ENCODE results near the gene ZBTB2. TPM values are rescaled to one million over a fixed set of nuclear protein-coding genes. Genes with fewer than 3 reads are reported as not detected.
"Not testable (repeated sequence)": the region's sequence is repeated elsewhere in the genome, so short reads cannot be mapped to it uniquely, and the experiment has no call there.

Gene ZBTB2
- total and polyA plus RNA-seq, 8 donors: 3.1 to 6.6 (median 4.3) TPM

GRCh38 chr6:151322570-151322969, 68.8 kb downstream of the ZBTB2 start:
- Histone ChIP-seq H3K9me3 (no peaks in the 10 kb centered on the region), H3K36me3 (no peaks in the 10 kb centered on the region), H3K27ac (no peak overlapping the region), H3K27me3 (no peaks in the 10 kb centered on the region), H3K4me1 (peaks cover 4 to 9% (median 4%) of the 10 kb centered on the region in 3 donors), H3K4me3 (no peak overlapping the region)
- no peak for TF ChIP-seq CTCF (IDR thresholded peaks at IDR 0.05)
- FAIRE-seq (no peak), DNase-seq (no peak), ATAC-seq (no peak)
- WGBS, 2 donors: 55 to 69% methylated on average over 9 of the region's 9 CpGs
- intact Hi-C loops (cut with DNase I): loop anchor here (5.0 to 10.0 kb wide), 3 partner anchors 305 to 318 kb away; no protein-coding TSS in a partner anchor

- Histone ChIP-seq H3K9me3 (no peaks in the 10 kb centered on the region), H3K4me3 (no peak overlapping the region), H3K4me1 (peaks cover 4 to 9% (median 4%) of the 10 kb centered on the region in 3 donors), H3K36me3 (no peaks in the 10 kb centered on the region), H3K27ac (no peak overlapping the region), H3K27me3 (no peaks in the 10 kb centered on the region)
- WGBS, 2 donors: 94 to 98% methylated on average over 1 of the region's 1 CpG
- no peak for ATAC-seq
- intact Hi-C loops (cut with DNase I): loop anchor here (5.0 to 10.0 kb wide), 3 partner anchors 304 to 317 kb away; no protein-coding TSS in a partner anchor
- TF ChIP-seq CTCF (IDR thresholded peaks at IDR 0.05): no peak
- no peak for DNase-seq
- no peak for FAIRE-seq
Observed at GRCh38 chr6:151321438-151321837, 69.9 kb downstream of the ZBTB2 start.

GRCh38 chr6:151320140-151320539, 71.2 kb downstream of the ZBTB2 start:
- FAIRE-seq: no peak
- WGBS, 2 donors: 92% methylated on average over 7 of the region's 7 CpGs
- ATAC-seq: no peak

GRCh38 chr6:151317995-151318365, 73.4 kb downstream of the ZBTB2 start:
- Histone ChIP-seq H3K27ac (no peak overlapping the region), H3K4me1 (peaks cover 3 to 7% (median 5%) of the 10 kb centered on the region in 3 donors), H3K4me3 (no peak overlapping the region), H3K36me3 (no peaks in the 10 kb centered on the region), H3K27me3 (no peaks in the 10 kb centered on the region), H3K9me3 (no peaks in the 10 kb centered on the region)
- TF ChIP-seq CTCF (IDR thresholded peaks at IDR 0.05): no peak
- 47 to 48% methylated on average over 3 of the region's 3 CpGs for WGBS, 2 donors
- ATAC-seq: no peak
- no peak for DNase-seq
- intact Hi-C loops (cut with DNase I): no loop called here
- FAIRE-seq: no peak

More at GRCh38 chr6:151320140-151320539, 71.2 kb downstream of the ZBTB2 start:
- H3K9me3 ChIP-seq: no peaks in the 10 kb centered on the region
- TF ChIP-seq CTCF (IDR thresholded peaks at IDR 0.05): no peak
- no peaks in the 10 kb centered on the region for H3K36me3 ChIP-seq
- H3K4me1 ChIP-seq: peaks cover 4 to 9% (median 4%) of the 10 kb centered on the region in 3 donors
- intact Hi-C loops (cut with DNase I): loop anchor here (5.0 to 10.0 kb wide), 3 partner anchors 303 to 315 kb away; no protein-coding TSS in a partner anchor
- no peaks in the 10 kb centered on the region for H3K27me3 ChIP-seq
- no peak for DNase-seq
- no peak overlapping the region for H3K4me3 ChIP-seq
- no peak overlapping the region for H3K27ac ChIP-seq

- Histone ChIP-seq H3K9me3 (no peaks in the 10 kb centered on the region), H3K27ac (no peak overlapping the region), H3K4me3 (no peak overlapping the region), H3K36me3 (no peaks in the 10 kb centered on the region), H3K4me1 (peaks cover 3 to 10% (median 6%) of the 10 kb centered on the region in 3 donors), H3K27me3 (no peaks in the 10 kb centered on the region)
- intact Hi-C loops (cut with DNase I): no loop called here
- WGBS, 2 donors: 59 to 61% methylated on average over 2 of the region's 2 CpGs
- FAIRE-seq (no peak), ATAC-seq (no peak), DNase-seq (no peak)
- TF ChIP-seq CTCF (IDR thresholded peaks at IDR 0.05): no peak
Observed at GRCh38 chr6:151317103-151317994, 74.0 kb downstream of the ZBTB2 start.

- ATAC-seq; H3K27ac ChIP-seq; intact Hi-C loops (cut with DNase I); H3K9me3 ChIP-seq; DNase-seq; FAIRE-seq; H3K27me3 ChIP-seq; H3K4me3 ChIP-seq; H3K36me3 ChIP-seq: not testable (repeated sequence)
- peaks cover 3 to 10% (median 6%) of the 10 kb centered on the region in 3 donors for H3K4me1 ChIP-seq
- 85 to 92% methylated on average over 3 of the region's 3 CpGs for WGBS, 2 donors
Observed at GRCh38 chr6:151315661-151316060, 75.7 kb downstream of the ZBTB2 start.

All from pancreas (tissue), 10 donors.